H9 (cell line): ENCODE results near the gene WDR64. TPM values are rescaled to one million over a fixed set of nuclear protein-coding genes. Genes with fewer than 3 reads are reported as not detected.

ENCODE experiments used
- DNase-seq: peaks from one replicate; pipeline ENCODE4 v3.0.0-alpha.2; 2017
- H2AFZ ChIP-seq: one replicate; pipeline ENCODE4 v1.6.1; 2013; ENCODE audit warnings: mild to moderate bottlenecking, low read length, control low read depth, moderate library complexity
- H2AK5ac ChIP-seq: 2 replicates; pipeline ENCODE4 v1.6.1; 2013; ENCODE audit warnings: low read length, control low read depth, mixed read lengths; ENCODE audit not compliant: insufficient read length
- H2BK120ac ChIP-seq: one replicate; pipeline ENCODE4 v1.6.1; 2013; ENCODE audit warnings: low read depth, mild to moderate bottlenecking, low read length, control low read depth, inconsistent platforms; ENCODE audit not compliant: poor library complexity, severe bottlenecking
- H2BK12ac ChIP-seq: 2 replicates; pipeline ENCODE4 v1.6.1; 2013; ENCODE audit warnings: low read length, control low read depth, mixed read lengths, low read depth; ENCODE audit not compliant: insufficient read length
- H2BK15ac ChIP-seq: 2 replicates; pipeline ENCODE4 v1.6.1; 2013; ENCODE audit warnings: low read depth, low read length, control low read depth
- H2BK20ac ChIP-seq: one replicate; pipeline ENCODE4 v1.6.1; 2013; ENCODE audit warnings: low read depth, mild to moderate bottlenecking, low read length, control low read depth, inconsistent platforms; ENCODE audit not compliant: poor library complexity, severe bottlenecking
- H2BK5ac ChIP-seq: 2 replicates; pipeline ENCODE4 v1.6.1; 2013; ENCODE audit warnings: low read length, control low read depth, mixed read lengths; ENCODE audit not compliant: insufficient read length
- H3K14ac ChIP-seq: 2 replicates; pipeline ENCODE4 v1.6.1; 2013; ENCODE audit warnings: low read length, control low read depth; ENCODE audit not compliant: insufficient read depth
- H3K18ac ChIP-seq: 2 replicates; pipeline ENCODE4 v1.6.1; 2013; ENCODE audit warnings: low read depth, mild to moderate bottlenecking, mixed read lengths, low read length, control low read depth; ENCODE audit not compliant: insufficient read length
- H3K23ac ChIP-seq: 2 replicates; pipeline ENCODE4 v1.6.1; 2013; ENCODE audit warnings: low read length, control low read depth, mixed read lengths, low read depth; ENCODE audit not compliant: insufficient read length
- H3K23me2 ChIP-seq: 2 replicates; pipeline ENCODE4 v1.6.1; 2013; ENCODE audit warnings: low read depth, mild to moderate bottlenecking, mixed read lengths, low read length, control low read depth; ENCODE audit not compliant: insufficient read length, poor library complexity, severe bottlenecking
- H3K27ac ChIP-seq: 2 replicates; pipeline ENCODE4 v1.5.1; 2013; ENCODE audit warnings: low read length, control low read depth, mixed read lengths, low read depth; ENCODE audit not compliant: insufficient read length
- H3K27me3 ChIP-seq: 2 replicates; pipeline ENCODE4 v1.6.1; 2013; ENCODE audit warnings: low read length, control low read depth, inconsistent platforms; ENCODE audit not compliant: insufficient read depth
- H3K4ac ChIP-seq: 2 replicates; pipeline ENCODE4 v1.6.1; 2013; ENCODE audit warnings: low read depth, mild to moderate bottlenecking, control low read depth, inconsistent platforms, low read length, moderate library complexity
- H3K4me1 ChIP-seq: 2 replicates; pipeline ENCODE4 v1.6.1; 2013; ENCODE audit warnings: low read length, control low read depth, inconsistent platforms; ENCODE audit not compliant: insufficient read depth
- H3K4me2 ChIP-seq: 2 replicates; pipeline ENCODE4 v1.6.1; 2013; ENCODE audit warnings: low read length, control low read depth, mixed read lengths; ENCODE audit not compliant: insufficient read length, insufficient read depth
- H3K56ac ChIP-seq: 2 replicates; pipeline ENCODE4 v1.6.1; 2013; ENCODE audit warnings: low read depth, mild to moderate bottlenecking, mixed read lengths, low read length, control low read depth; ENCODE audit not compliant: insufficient read length
- H3K79me1 ChIP-seq: 2 replicates; pipeline ENCODE4 v1.6.1; 2013; ENCODE audit warnings: low read depth, mild to moderate bottlenecking, moderate library complexity, low read length, control low read depth, inconsistent platforms; ENCODE audit not compliant: insufficient read depth, poor library complexity, severe bottlenecking
- H3K79me2 ChIP-seq: 2 replicates; pipeline ENCODE4 v1.6.1; 2013; ENCODE audit warnings: low read length, control low read depth, inconsistent platforms; ENCODE audit not compliant: insufficient read depth
- H3K9ac ChIP-seq: 2 replicates; pipeline ENCODE4 v1.6.1; 2013; ENCODE audit warnings: low read length, control low read depth, mixed read lengths; ENCODE audit not compliant: insufficient read length; ENCODE audit errors: extremely low read depth
- H3K9me3 ChIP-seq: one replicate; pipeline ENCODE4 v1.6.1; 2013; ENCODE audit warnings: low read depth, low read length, inconsistent platforms; ENCODE audit not compliant: control insufficient read depth
- H3T11ph ChIP-seq: one replicate; pipeline ENCODE4 v1.6.1; 2013; ENCODE audit warnings: mild to moderate bottlenecking, low read length, control low read depth, inconsistent platforms
- H4K20me1 ChIP-seq: one replicate; pipeline ENCODE4 v1.6.1; 2013; ENCODE audit not compliant: control insufficient read depth, insufficient read length, insufficient read depth
- H4K5ac ChIP-seq: 2 replicates; pipeline ENCODE4 v1.6.1; 2013; ENCODE audit warnings: low read depth, mild to moderate bottlenecking, mixed read lengths, low read length, control low read depth; ENCODE audit not compliant: insufficient read length
- H4K8ac ChIP-seq: replicated peaks from 2 replicates; pipeline ENCODE4 v1.6.1; 2013; ENCODE audit warnings: low read length, control low read depth, mixed read lengths, low read depth; ENCODE audit not compliant: insufficient read length
- H4K91ac ChIP-seq: 2 replicates; pipeline ENCODE4 v1.6.1; 2013; ENCODE audit warnings: low read depth, mild to moderate bottlenecking, moderate library complexity, mixed read lengths, low read length, control low read depth; ENCODE audit not compliant: insufficient read length
- H3K27ac Mint-ChIP-seq, 3 experiments: 2 replicates in 2 of 3; 3 replicates in 1 of 3; pipeline ENCODE4 v1.8.0; 2020 to 2021; ENCODE audit warnings: mixed read lengths in 3 of 3, mild to moderate bottlenecking in 1 of 3, moderate library complexity in 1 of 3
- H3K27me3 Mint-ChIP-seq: 2 replicates; pipeline ENCODE4 v1.8.0; 2021; ENCODE audit warnings: low read depth, mild to moderate bottlenecking, moderate library complexity, mixed read lengths
- H3K36me3 Mint-ChIP-seq, 3 experiments: 2 replicates in 2 of 3; 3 replicates in 1 of 3; pipeline ENCODE4 v1.8.0; 2020 to 2021; ENCODE audit warnings: low read depth in 3 of 3, mixed read lengths in 3 of 3; ENCODE audit not compliant: insufficient read depth in 1 of 3
- H3K4me1 Mint-ChIP-seq, 2 experiments: 2 replicates each; pipeline ENCODE4 v1.8.0; 2020; ENCODE audit warnings: mixed read lengths in 2 of 2
- H3K4me3 Mint-ChIP-seq, 2 experiments: 2 replicates in 1 of 2; 3 replicates in 1 of 2; pipeline ENCODE4 v1.8.0; 2020 to 2021; ENCODE audit warnings: mild to moderate bottlenecking in 2 of 2, mixed read lengths in 2 of 2, moderate library complexity in 1 of 2
- H3K9me3 Mint-ChIP-seq, 2 experiments: 2 replicates in 1 of 2; 3 replicates in 1 of 2; pipeline ENCODE4 v1.8.0; 2020; ENCODE audit warnings: mild to moderate bottlenecking in 2 of 2, mixed read lengths in 2 of 2, moderate library complexity in 1 of 2
- WGBS: extraction: QIAGEN DNeasy Blood & Tissue Kit; methylation state at CpG from one replicate; pipeline ENCODE4 v1.1.7; 2013; ENCODE audit warnings: missing lambda C conversion rate, low lambda C conversion rate, mixed read lengths; ENCODE audit not compliant: insufficient read length; ENCODE audit errors: extremely low coverage; 5-methylcytosine and 5-hydroxymethylcytosine counted together
- total RNA-seq: library from RNA; stranded (reverse); gene quantifications from 2 replicates; pipeline ENCODE4 v1.2.1, GENCODE V29; 2021
- TF ChIP-seq, protein P1 (sequence below): fragments of 200-600 bp; sonication (generic); conservative IDR thresholded peaks from 3 replicates; pipeline ENCODE4 v1.8.0; 2021; ENCODE audit warnings: antibody characterized with exemption, mild to moderate bottlenecking

Gene WDR64
- total RNA-seq, 1 experiment from 2014 or later = not detected

DNA sequence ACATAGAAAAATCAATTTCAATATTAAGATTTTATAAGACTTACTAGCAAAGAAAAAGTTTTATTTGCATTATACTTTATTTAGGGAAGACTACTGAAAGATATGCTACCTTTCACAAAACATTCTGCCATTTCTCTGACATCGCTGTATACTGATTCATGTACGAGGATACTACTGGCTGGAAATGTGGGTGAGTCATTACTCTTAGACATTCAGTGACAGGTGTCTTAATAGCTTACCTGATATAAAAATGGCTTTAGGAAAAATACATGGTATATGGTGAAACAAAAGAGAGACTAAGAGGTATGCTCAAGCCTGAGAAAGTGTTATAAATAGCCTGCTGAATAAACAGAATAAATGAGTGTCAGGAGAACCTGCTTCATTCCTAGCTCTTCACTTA is 122.9 kb downstream of the WDR64 start:
- DNase-seq = no peak
- no peaks in the 10 kb centered on the region for H4K20me1 ChIP-seq
- no peak overlapping the region for H4K5ac ChIP-seq
- H3K14ac ChIP-seq = no peak overlapping the region
- H2AK5ac ChIP-seq = no peak overlapping the region
- peaks cover 0 to 2% of the 10 kb centered on the region in 2 experiments; a peak in 1 of 4 replicates for H3K4me1 Mint-ChIP-seq
- H2BK15ac ChIP-seq = no peak overlapping the region
- no peak overlapping the region for H2BK5ac ChIP-seq
- no peaks in the 10 kb centered on the region for H3K4me1 ChIP-seq
- H3K9ac ChIP-seq = no peak overlapping the region
- H3K4me2 ChIP-seq = no peak overlapping the region
- no peak overlapping the region for H3K4ac ChIP-seq
- H2BK12ac ChIP-seq = no peak overlapping the region
- H3K56ac ChIP-seq = no peak overlapping the region
- no peak overlapping the region for H3K18ac ChIP-seq
- H3K9me3 ChIP-seq = no peaks in the 10 kb centered on the region
- H2AFZ ChIP-seq = no peak overlapping the region
- no peaks in the 10 kb centered on the region for H3K23me2 ChIP-seq
- H4K91ac ChIP-seq = no peak overlapping the region
- no peak overlapping the region for H2BK20ac ChIP-seq
- no peak overlapping the region for H4K8ac ChIP-seq
- H3K79me1 ChIP-seq = no peaks in the 10 kb centered on the region
- H3K27me3 Mint-ChIP-seq = no peaks in the 10 kb centered on the region
- H3K27ac Mint-ChIP-seq = no peak overlapping the region
- WGBS = no CpG with 5 or more reads among the region's 2 CpGs
- no peak overlapping the region for H2BK120ac ChIP-seq
- no peaks in the 10 kb centered on the region for H3K9me3 Mint-ChIP-seq
- H3K23ac ChIP-seq = no peak overlapping the region
- TF ChIP-seq, protein P1, sequence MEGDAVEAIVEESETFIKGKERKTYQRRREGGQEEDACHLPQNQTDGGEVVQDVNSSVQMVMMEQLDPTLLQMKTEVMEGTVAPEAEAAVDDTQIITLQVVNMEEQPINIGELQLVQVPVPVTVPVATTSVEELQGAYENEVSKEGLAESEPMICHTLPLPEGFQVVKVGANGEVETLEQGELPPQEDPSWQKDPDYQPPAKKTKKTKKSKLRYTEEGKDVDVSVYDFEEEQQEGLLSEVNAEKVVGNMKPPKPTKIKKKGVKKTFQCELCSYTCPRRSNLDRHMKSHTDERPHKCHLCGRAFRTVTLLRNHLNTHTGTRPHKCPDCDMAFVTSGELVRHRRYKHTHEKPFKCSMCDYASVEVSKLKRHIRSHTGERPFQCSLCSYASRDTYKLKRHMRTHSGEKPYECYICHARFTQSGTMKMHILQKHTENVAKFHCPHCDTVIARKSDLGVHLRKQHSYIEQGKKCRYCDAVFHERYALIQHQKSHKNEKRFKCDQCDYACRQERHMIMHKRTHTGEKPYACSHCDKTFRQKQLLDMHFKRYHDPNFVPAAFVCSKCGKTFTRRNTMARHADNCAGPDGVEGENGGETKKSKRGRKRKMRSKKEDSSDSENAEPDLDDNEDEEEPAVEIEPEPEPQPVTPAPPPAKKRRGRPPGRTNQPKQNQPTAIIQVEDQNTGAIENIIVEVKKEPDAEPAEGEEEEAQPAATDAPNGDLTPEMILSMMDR = no peak
- no peaks in the 10 kb centered on the region for H3K36me3 Mint-ChIP-seq
- H3T11ph ChIP-seq = no peak overlapping the region
- H3K27ac ChIP-seq = no peak overlapping the region
- no peak overlapping the region for H3K4me3 Mint-ChIP-seq
- H3K79me2 ChIP-seq = no peaks in the 10 kb centered on the region
- H3K27me3 ChIP-seq = no peaks in the 10 kb centered on the region
